ENCODE results near the gene NMRK1. TPM values are rescaled to one million over a fixed set of nuclear protein-coding genes. Genes with fewer than 3 reads are reported as not detected.

NMRK1 gene
- total and polyA plus RNA-seq, 2 of the 13 experiments (the other 11 are each of a cell fraction or from before 2014, with no cell fraction given) = 9.1 to 12.9 TPM

- TF ChIP-seq ZNF142 (CRISPR knock-in tag; IDR thresholded peaks at IDR 0.05) (no peak), ZGPAT (CRISPR knock-in tag; IDR thresholded peaks at IDR 0.05) (peak; percentile 60), SP5 (CRISPR knock-in tag; IDR thresholded peaks at IDR 0.05; ENCODE audit: borderline replicate concordance, low read depth) (peak; percentile 78), ZNF17 (CRISPR knock-in tag; IDR thresholded peaks at IDR 0.05) (no peak), GRHL1 (CRISPR knock-in tag; conservative IDR thresholded peaks at IDR 0.05) (no peak), HMGXB4 (CRISPR knock-in tag; IDR thresholded peaks at IDR 0.05; ENCODE audit: borderline replicate concordance in 1 of 2, low read depth in 1 of 2) (peak in 1 of 2 experiments; percentile 63; a peak in 2 of 4 replicates), PCBP1 (IDR thresholded peaks at IDR 0.05; ENCODE audit: borderline replicate concordance, low read depth, low read length) (no peak), ZNF704 (CRISPR knock-in tag; IDR thresholded peaks at IDR 0.05; ENCODE audit: borderline replicate concordance) (no peak), NFYC (CRISPR knock-in tag; IDR thresholded peaks at IDR 0.05) (peak; percentile 59; the same call in 1 of the 2 replicates), ATF7-NPFF (CRISPR knock-in tag; IDR thresholded peaks at IDR 0.05; ENCODE audit: low read depth) (peak; percentile 51; the same call in 1 of the 2 replicates), NR0B2 (CRISPR knock-in tag; IDR thresholded peaks at IDR 0.05) (no peak), AGO1 (IDR thresholded peaks at IDR 0.05; ENCODE audit: low read depth, low read length, poor library complexity, severe bottlenecking) (no peak), NKX3-1 (CRISPR knock-in tag; IDR thresholded peaks at IDR 0.05) (no peak), EED (CRISPR knock-in tag; IDR thresholded peaks at IDR 0.05) (no peak; the same call in 1 of the 2 replicates)
Measured at GRCh38 chr9:75087824-75088645, at the start of gene NMRK1, which contains the start of gene OSTF1 (continued).

Measured in HepG2 (cell line).